AG09309 (cell line): Measurements from ENCODE around the gene MUC4.

ENCODE experiments used
- DNase-seq: peaks from one replicate; pipeline ENCODE4 v3.0.0-alpha.2; 2010; ENCODE audit warnings: low read depth
- H3K4me3 ChIP-seq: 2 replicates; pipeline ENCODE4 v1.5.1; 2011; ENCODE audit warnings: mild to moderate bottlenecking, low read depth, low read length, moderate library complexity; ENCODE audit not compliant: control insufficient read depth
- TF ChIP-seq, protein P1 (sequence below): IDR thresholded peaks from 2 replicates; pipeline ENCODE4 v1.5.1; 2011; ENCODE audit warnings: mild to moderate bottlenecking, low read depth, low read length, inconsistent platforms; ENCODE audit not compliant: insufficient read depth, control insufficient read depth; ENCODE audit errors: missing control alignments

MUC4 gene

GRCh38 chr3:195845483-195845882 lies 33.8 kb upstream of the MUC4 start:
- DNase-seq: no peak
- TF ChIP-seq, protein P1, sequence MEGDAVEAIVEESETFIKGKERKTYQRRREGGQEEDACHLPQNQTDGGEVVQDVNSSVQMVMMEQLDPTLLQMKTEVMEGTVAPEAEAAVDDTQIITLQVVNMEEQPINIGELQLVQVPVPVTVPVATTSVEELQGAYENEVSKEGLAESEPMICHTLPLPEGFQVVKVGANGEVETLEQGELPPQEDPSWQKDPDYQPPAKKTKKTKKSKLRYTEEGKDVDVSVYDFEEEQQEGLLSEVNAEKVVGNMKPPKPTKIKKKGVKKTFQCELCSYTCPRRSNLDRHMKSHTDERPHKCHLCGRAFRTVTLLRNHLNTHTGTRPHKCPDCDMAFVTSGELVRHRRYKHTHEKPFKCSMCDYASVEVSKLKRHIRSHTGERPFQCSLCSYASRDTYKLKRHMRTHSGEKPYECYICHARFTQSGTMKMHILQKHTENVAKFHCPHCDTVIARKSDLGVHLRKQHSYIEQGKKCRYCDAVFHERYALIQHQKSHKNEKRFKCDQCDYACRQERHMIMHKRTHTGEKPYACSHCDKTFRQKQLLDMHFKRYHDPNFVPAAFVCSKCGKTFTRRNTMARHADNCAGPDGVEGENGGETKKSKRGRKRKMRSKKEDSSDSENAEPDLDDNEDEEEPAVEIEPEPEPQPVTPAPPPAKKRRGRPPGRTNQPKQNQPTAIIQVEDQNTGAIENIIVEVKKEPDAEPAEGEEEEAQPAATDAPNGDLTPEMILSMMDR: no peak
- no peak overlapping the region for H3K4me3 ChIP-seq

GRCh38 chr3:195844671-195845218 lies 33.0 kb upstream of the MUC4 start:
- TF ChIP-seq, protein P1: no peak
- no peak overlapping the region for H3K4me3 ChIP-seq
- DNase-seq: no peak

DNA sequence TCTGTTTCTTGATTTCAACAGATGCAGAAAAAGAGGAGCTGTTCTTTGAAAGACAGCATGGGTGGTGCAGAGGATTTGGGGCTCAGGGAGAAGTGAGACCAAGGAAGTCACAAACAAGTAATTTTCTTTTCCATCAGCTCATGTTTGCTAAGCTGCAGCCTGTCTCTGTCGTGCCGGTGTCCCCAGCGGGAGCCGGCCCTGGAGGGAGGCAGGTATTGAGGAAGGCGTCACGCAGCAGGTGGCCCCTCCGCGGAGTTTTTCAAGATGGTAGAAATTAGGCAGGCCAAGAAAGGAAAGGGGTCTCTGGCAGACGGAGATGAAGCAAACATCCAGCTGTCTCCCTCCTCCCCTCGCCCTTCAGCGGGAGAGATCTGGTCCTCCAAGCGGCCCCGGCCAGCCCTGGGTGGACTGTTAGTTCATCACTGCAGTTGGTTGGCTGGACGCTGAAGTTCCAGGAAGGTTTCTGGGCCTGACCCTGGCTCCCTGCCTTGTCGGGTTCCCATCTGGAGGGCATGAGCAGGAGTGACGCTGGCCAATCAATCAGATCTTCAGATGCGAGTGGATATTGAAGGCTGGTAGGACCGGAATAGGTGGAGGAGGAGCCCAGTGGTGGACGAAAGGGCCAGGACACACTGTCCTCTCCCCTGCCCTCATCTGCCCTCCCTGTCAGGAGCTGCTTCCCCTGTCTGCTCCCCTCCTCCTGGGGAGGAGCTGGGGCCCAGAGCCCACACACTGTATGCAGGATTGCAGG lies 27.7 kb upstream of the MUC4 start:
- TF ChIP-seq, protein P1: no peak
- DNase-seq: no peak
- H3K4me3 ChIP-seq: no peak overlapping the region

DNA sequence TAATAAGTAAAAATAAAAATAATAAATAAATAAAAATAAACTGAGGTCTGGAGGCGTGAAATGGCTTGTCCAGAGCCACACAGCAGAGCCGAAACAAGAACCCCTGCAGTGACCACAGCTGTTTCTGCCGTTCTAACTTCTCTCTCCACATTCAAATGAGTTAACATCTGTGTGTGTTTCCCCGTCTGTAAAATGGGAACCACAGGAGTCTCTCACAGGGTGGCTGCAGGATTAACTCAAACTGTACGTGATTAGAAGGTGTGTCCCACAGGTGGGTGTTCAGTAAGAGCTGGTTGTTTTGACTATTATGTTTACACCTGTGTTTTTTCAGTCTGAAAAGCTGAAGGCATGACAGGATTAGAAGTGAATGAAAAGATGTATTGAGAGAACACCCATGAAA lies 27.0 kb upstream of the MUC4 start:
- H3K4me3 ChIP-seq: no peak overlapping the region
- TF ChIP-seq, protein P1: no peak
- DNase-seq: no peak

- TF ChIP-seq, protein P1: no peak
- no peak for DNase-seq
- H3K4me3 ChIP-seq: no peak overlapping the region
These were observed 24.9 kb upstream of the MUC4 start for GRCh38 chr3:195836476-195837135.

- TF ChIP-seq, protein P1: no peak
- DNase-seq: no peak
- H3K4me3 ChIP-seq: no peak overlapping the region
These were observed 24.1 kb upstream of the MUC4 start for GRCh38 chr3:195835791-195836190.
